Globus pallidus (tissue), 1 donor: ENCODE results near the gene ARHGAP5.

Experiments
- DNase-seq: peaks from one replicate; pipeline ENCODE4 v3.0.0-alpha.2; 2015; ENCODE audit warnings: low spot score

The ARHGAP5 gene

GRCh38 chr14:32185097-32185496 lies 108.0 kb downstream of the ARHGAP5 start:
- DNase-seq, result no peak

- no peak for DNase-seq
Observed at GRCh38 chr14:32186248-32186647, 109.1 kb downstream of the ARHGAP5 start.

GRCh38 chr14:32189811-32190210 lies 112.7 kb downstream of the ARHGAP5 start:
- DNase-seq, result no peak

- DNase-seq, result no peak
Observed at GRCh38 chr14:32190673-32191072, 113.6 kb downstream of the ARHGAP5 start.

- DNase-seq, result no peak
Observed at GRCh38 chr14:32192712-32193373, 115.7 kb downstream of the ARHGAP5 start.

- DNase-seq, result no peak
Observed at GRCh38 chr14:32193532-32193931, 116.4 kb downstream of the ARHGAP5 start.

- no peak for DNase-seq
Observed at GRCh38 chr14:32195636-32196035, 118.5 kb downstream of the ARHGAP5 start.

- no peak for DNase-seq
Observed at GRCh38 chr14:32197919-32198318, 120.8 kb downstream of the ARHGAP5 start.

GRCh38 chr14:32200368-32201192 lies 123.5 kb downstream of the ARHGAP5 start:
- DNase-seq, result no peak

- DNase-seq, result peak; percentile 72
Observed at GRCh38 chr14:32201193-32201815, 124.2 kb downstream of the ARHGAP5 start.

- DNase-seq, result peak; percentile 46
Observed at GRCh38 chr14:32201816-32202490, 124.8 kb downstream of the ARHGAP5 start, which contains the start of gene RNU6-7. Gene RNU6-7 (plus strand): TSS chr14:32202045.

- DNase-seq, result peak; percentile 49
Observed at GRCh38 chr14:32202491-32202997, 125.4 kb downstream of the ARHGAP5 start.

GRCh38 chr14:32202998-32203882 lies 126.1 kb downstream of the ARHGAP5 start, which contains the start of gene RNU6-8:
Gene RNU6-8 (minus strand): TSS chr14:32203269.
- DNase-seq, result peak; percentile 81

- DNase-seq, result no peak
Observed at GRCh38 chr14:32203928-32204357, 126.8 kb downstream of the ARHGAP5 start.

GRCh38 chr14:32205554-32205953 lies 128.4 kb downstream of the ARHGAP5 start:
- no peak for DNase-seq

- no peak for DNase-seq
Observed at GRCh38 chr14:32205984-32206383, 128.9 kb downstream of the ARHGAP5 start.

- no peak for DNase-seq
Observed at GRCh38 chr14:32206552-32206951, 129.4 kb downstream of the ARHGAP5 start.

- DNase-seq, result no peak
Observed at GRCh38 chr14:32208490-32208889, 131.4 kb downstream of the ARHGAP5 start.
